Activated CD8-positive, alpha-beta T cell treated with anti-CD3 and anti-CD28 coated beads, Interleukin-2, amount 10 ng/mL, durations not matched to agents 7 days and 5 days (primary cell): ENCODE measurements around the gene OPALIN. TPM values are rescaled to one million over a fixed set of nuclear protein-coding genes. Genes with fewer than 3 reads are reported as not detected.
A peak's percentile ranks its signal among the peaks of the same experiment; 100 is the strongest.

ENCODE experiments used
- ATAC-seq: fragments of 150-1000 bp; cut with Tn5 transposase; one replicate; pipeline ENCODE4 v1.10.0; 2021; ENCODE audit warnings: moderate library complexity
- CTCF ChIA-PET: fragments of 350-600 bp; sonication (Branson Sonifier 250); formaldehyde crosslinking; loops from one replicate; lab custom pipeline; 2021; ENCODE audit warnings: antibody characterized with exemption; lab: Charles Lee
- POLR2A ChIA-PET: fragments of 350-600 bp; sonication (Branson Sonifier 250); formaldehyde crosslinking; loops from one replicate; lab custom pipeline; 2021; ENCODE audit warnings: antibody characterized with exemption; lab: Charles Lee
- DNase-seq: peaks from one replicate; pipeline ENCODE4 v3.0.0-alpha.2; 2020
- H3K27ac Mint-ChIP-seq: one replicate; pipeline ENCODE4 v1.8.0; 2021; ENCODE audit warnings: mild to moderate bottlenecking, mixed read lengths
- H3K27me3 Mint-ChIP-seq: one replicate; pipeline ENCODE4 v1.8.0; 2021; ENCODE audit warnings: low read depth, mixed read lengths
- H3K36me3 Mint-ChIP-seq: one replicate; pipeline ENCODE4 v1.8.0; 2021; ENCODE audit warnings: low read depth, mixed read lengths
- H3K4me1 Mint-ChIP-seq: one replicate; pipeline ENCODE4 v1.8.0; 2021; ENCODE audit warnings: low read depth, mixed read lengths
- H3K4me3 Mint-ChIP-seq: one replicate; pipeline ENCODE4 v1.8.0; 2021; ENCODE audit warnings: mild to moderate bottlenecking, mixed read lengths
- H3K9me3 Mint-ChIP-seq: one replicate; pipeline ENCODE4 v1.8.0; 2022; ENCODE audit warnings: mixed read lengths; ENCODE audit not compliant: insufficient read depth
- total RNA-seq, 2 experiments: library from RNA; stranded (reverse); gene quantifications; one replicate each; pipeline ENCODE4 v1.2.3, GENCODE V29; 2021

OPALIN gene
- total RNA-seq, 2 experiments from 2014 or later = not detected

GRCh38 chr10:96346295-96346694 lies 12.5 kb downstream of the OPALIN start:
- Mint-ChIP-seq H3K4me1 (no peaks in the 10 kb centered on the region), H3K27me3 (peaks cover 4% of the 10 kb centered on the region), H3K9me3 (peaks cover 6% of the 10 kb centered on the region), H3K4me3 (no peak overlapping the region), H3K27ac (no peak overlapping the region), H3K36me3 (no peaks in the 10 kb centered on the region)
- ATAC-seq = no peak
- no peak for DNase-seq
- CTCF ChIA-PET = interaction anchor here (1.4 kb wide), 1 partner anchor 117 kb away, joined by 6 read pairs; no protein-coding TSS in a partner anchor
- POLR2A ChIA-PET = no interaction called here

GRCh38 chr10:96345222-96345621 lies 13.6 kb downstream of the OPALIN start:
- Mint-ChIP-seq H3K27ac (no peak overlapping the region), H3K36me3 (no peaks in the 10 kb centered on the region), H3K4me1 (no peaks in the 10 kb centered on the region), H3K9me3 (peaks cover 6% of the 10 kb centered on the region), H3K4me3 (no peak overlapping the region), H3K27me3 (peaks cover 4% of the 10 kb centered on the region)
- DNase-seq (no peak), ATAC-seq (no peak)
- ChIA-PET CTCF (no interaction called here), POLR2A (no interaction called here)

DNA sequence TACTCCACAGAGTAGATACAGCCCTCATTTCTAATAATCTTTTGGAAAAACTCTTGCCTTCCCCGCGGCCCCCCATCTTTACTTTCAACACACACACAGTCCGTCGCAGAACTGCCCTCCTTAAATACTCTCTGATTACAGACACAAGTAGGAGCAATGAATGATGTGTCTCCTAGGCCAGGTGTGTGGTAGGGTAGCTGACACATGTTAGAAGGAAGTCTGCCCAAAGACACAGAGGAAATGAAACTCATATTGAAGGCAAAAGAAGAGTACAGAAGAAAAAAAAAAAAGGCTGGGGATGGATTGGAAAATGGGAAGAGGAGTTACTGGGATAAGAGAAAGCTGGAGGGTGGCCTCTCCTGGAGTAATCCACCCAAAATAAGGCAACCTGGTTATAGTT lies 14.6 kb downstream of the OPALIN start:
- Mint-ChIP-seq H3K36me3 (no peaks in the 10 kb centered on the region), H3K9me3 (peaks cover 6% of the 10 kb centered on the region)
- CTCF ChIA-PET = interaction anchor here (1.4 kb wide), 1 partner anchor 115 kb away, joined by 3 read pairs; no protein-coding TSS in a partner anchor

GRCh38 chr10:96342402-96342801 lies 16.4 kb downstream of the OPALIN start:
- Mint-ChIP-seq H3K27ac (no peak overlapping the region), H3K27me3 (peaks cover 4% of the 10 kb centered on the region)
- CTCF ChIA-PET = interaction anchor here (0.6 to 5.6 kb wide), 3 partner anchors 28 to 325 kb away, joined by 3 to 43 read pairs (median 3); no protein-coding TSS in a partner anchor

More for the DNA sequence above, 14.6 kb downstream of the OPALIN start:
- no peak for DNase-seq
- no peak for ATAC-seq
- POLR2A ChIA-PET = no interaction called here
- H3K4me3 Mint-ChIP-seq = no peak overlapping the region
- H3K4me1 Mint-ChIP-seq = no peaks in the 10 kb centered on the region
- H3K27ac Mint-ChIP-seq = no peak overlapping the region
- H3K27me3 Mint-ChIP-seq = peaks cover 4% of the 10 kb centered on the region

GRCh38 chr10:96341219-96342182 lies 17.3 kb downstream of the OPALIN start:
- ChIA-PET POLR2A (no interaction called here), CTCF (interaction anchor here (0.6 to 5.6 kb wide), 11 partner anchors 9 to 335 kb away, joined by 3 to 43 read pairs (median 3); no protein-coding TSS in a partner anchor)
- H3K4me1 Mint-ChIP-seq = no peaks in the 10 kb centered on the region
- peaks cover 5% of the 10 kb centered on the region for H3K9me3 Mint-ChIP-seq
- H3K27me3 Mint-ChIP-seq = peaks cover 4% of the 10 kb centered on the region
- H3K36me3 Mint-ChIP-seq = no peaks in the 10 kb centered on the region
- no peak overlapping the region for H3K27ac Mint-ChIP-seq
- H3K4me3 Mint-ChIP-seq = no peak overlapping the region
- no peak for DNase-seq
- no peak for ATAC-seq

More at GRCh38 chr10:96342402-96342801, 16.4 kb downstream of the OPALIN start:
- DNase-seq = no peak
- POLR2A ChIA-PET = no interaction called here
- Mint-ChIP-seq H3K4me1 (no peaks in the 10 kb centered on the region), H3K36me3 (no peaks in the 10 kb centered on the region), H3K4me3 (no peak overlapping the region), H3K9me3 (peaks cover 6% of the 10 kb centered on the region)
- no peak for ATAC-seq

DNA sequence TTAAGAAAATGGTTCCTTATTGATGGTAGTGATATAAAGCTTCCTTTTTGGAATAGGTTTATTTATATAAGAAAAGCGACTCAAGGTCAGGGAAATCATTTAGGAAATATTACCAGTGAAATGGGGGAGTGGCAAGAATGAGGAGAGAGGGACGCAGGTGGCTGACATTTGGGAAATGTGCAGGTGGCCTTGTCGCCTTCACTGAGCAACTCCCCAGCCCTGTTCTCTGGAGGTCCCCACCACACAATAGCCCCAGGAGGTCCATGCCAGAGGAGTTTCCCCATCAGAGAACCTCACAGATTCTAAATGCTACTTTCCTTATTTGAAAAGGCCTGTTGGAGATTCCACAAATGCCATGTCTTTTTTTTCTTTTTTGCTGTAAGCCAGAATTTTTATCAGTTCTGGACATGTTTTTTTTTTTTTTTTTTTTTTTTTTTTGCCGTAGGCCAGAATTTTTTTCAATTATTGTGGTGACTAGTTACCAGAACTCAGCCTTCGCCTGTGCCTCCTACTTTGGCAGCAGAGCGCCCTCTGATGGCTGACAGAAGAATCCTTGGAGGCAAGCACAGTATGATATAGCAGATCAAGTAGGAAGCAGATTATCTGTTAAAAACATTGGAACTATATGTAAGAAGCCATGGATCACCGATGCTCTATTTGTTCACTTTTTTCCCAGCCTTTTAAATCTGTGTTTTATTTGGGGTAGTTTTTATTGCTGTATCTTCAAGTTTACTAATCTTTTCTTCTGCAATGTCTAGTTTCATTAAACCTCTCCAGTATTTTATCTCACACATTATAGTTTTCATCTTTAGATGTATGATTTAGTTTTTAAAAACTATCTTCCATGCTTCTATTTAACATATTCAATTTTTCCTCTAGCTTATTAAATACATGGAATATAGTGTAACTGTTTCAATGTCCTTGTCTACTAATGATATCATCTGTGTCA lies 18.6 kb downstream of the OPALIN start:
- no peaks in the 10 kb centered on the region for H3K9me3 Mint-ChIP-seq
- H3K4me1 Mint-ChIP-seq = no peaks in the 10 kb centered on the region
- H3K36me3 Mint-ChIP-seq = no peaks in the 10 kb centered on the region
- no peaks in the 10 kb centered on the region for H3K27me3 Mint-ChIP-seq
- ATAC-seq = peak; percentile 76
- POLR2A ChIA-PET = no interaction called here
- DNase-seq = peak; percentile 71
- no peak overlapping the region for H3K4me3 Mint-ChIP-seq
- CTCF ChIA-PET = interaction anchor here (0.7 to 5.6 kb wide), 18 partner anchors 8 to 376 kb away, joined by 3 to 43 read pairs (median 3); no protein-coding TSS in a partner anchor
- no peak overlapping the region for H3K27ac Mint-ChIP-seq

DNA sequence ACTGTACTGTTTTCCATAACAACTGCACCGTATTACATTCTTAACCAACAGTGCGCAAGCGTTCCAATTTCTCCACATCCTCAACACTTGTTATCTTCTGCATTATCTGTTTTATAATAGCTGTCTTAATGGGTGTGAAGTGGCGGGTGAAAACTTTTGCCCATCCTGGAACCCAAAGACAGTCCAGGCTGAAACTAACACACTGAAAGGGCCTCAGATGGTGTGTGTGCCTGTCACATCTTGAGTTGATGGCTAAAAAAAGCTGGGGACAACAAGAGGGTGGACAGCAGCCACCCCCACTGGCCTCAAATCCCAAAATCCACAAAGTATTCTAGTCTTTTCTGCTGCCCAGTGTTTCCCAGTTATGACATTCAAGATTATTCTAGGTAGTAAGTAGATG lies 19.4 kb downstream of the OPALIN start:
- H3K36me3 Mint-ChIP-seq = no peaks in the 10 kb centered on the region
- ATAC-seq (no peak), DNase-seq (no peak)
- no peaks in the 10 kb centered on the region for H3K4me1 Mint-ChIP-seq
- no peaks in the 10 kb centered on the region for H3K9me3 Mint-ChIP-seq
- H3K27me3 Mint-ChIP-seq = no peaks in the 10 kb centered on the region
- ChIA-PET POLR2A (no interaction called here), CTCF (interaction anchor here (0.7 to 5.6 kb wide), 12 partner anchors 11 to 376 kb away, joined by 3 to 43 read pairs (median 3); no protein-coding TSS in a partner anchor)
- no peak overlapping the region for H3K4me3 Mint-ChIP-seq
- no peak overlapping the region for H3K27ac Mint-ChIP-seq

- Mint-ChIP-seq H3K27me3 (peaks cover 3% of the 10 kb centered on the region), H3K9me3 (no peaks in the 10 kb centered on the region), H3K4me1 (peaks cover 2% of the 10 kb centered on the region), H3K36me3 (no peaks in the 10 kb centered on the region), H3K4me3 (no peak overlapping the region), H3K27ac (no peak overlapping the region)
- no peak for ATAC-seq
- ChIA-PET CTCF (interaction anchor here (1.1 to 5.6 kb wide), 8 partner anchors 16 to 375 kb away, joined by 3 to 43 read pairs (median 5); no protein-coding TSS in a partner anchor), POLR2A (no interaction called here)
- DNase-seq = no peak
These were observed 20.4 kb downstream of the OPALIN start for GRCh38 chr10:96338279-96338925.

- H3K9me3 Mint-ChIP-seq = no peaks in the 10 kb centered on the region
- no peak for ATAC-seq
These were observed 21.7 kb downstream of the OPALIN start for GRCh38 chr10:96337106-96337505.

DNA sequence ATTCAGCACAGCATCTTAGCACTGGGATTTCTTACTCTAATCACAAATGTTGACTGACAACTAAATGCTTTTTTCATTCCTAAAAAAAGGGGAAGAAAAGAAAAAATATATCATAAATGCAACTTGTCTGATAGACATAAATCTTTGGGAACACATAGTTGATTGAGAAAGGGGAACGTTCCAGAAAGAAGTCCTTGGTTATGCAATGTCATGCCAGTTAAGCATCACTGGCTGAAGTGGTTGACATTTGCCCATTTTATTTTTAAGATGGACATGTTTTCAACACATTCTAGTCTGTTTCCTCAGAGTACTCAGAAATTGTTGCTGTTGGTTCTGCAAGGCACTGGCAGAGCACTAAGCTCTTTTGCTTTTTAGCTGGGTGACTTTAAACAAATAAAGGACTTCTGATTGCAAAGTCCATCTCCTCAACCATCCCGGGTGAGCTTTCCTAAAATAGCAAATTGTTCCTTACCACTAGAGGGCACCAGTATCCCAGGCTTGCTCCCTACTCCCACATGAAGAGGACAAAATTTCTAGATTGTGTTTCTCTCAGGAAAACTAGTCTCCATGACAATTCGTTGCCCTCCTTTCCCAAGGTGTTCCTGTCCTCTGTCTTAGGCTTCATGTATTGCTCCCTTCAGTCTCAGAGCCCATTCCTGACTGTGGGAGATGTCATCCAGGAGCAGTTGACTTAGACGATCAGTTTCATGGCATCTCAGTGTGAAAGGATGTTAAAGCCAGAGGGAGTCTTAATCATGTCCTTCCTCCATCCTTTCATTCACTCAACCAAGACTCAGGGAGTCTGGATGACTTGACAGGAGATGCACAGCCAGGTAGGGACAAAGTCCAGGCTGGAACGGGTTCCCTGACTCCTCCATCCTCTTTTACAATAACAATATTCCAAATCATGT lies 23.9 kb downstream of the OPALIN start:
- peaks cover 5% of the 10 kb centered on the region for H3K4me1 Mint-ChIP-seq
- no peaks in the 10 kb centered on the region for H3K36me3 Mint-ChIP-seq
- ChIA-PET POLR2A (no interaction called here), CTCF (interaction anchor here (1.2 to 3.2 kb wide), 5 partner anchors 11 to 318 kb away, joined by 4 to 22 read pairs (median 5); no protein-coding TSS in a partner anchor)
- H3K4me3 Mint-ChIP-seq = no peak overlapping the region
- no peak overlapping the region for H3K27ac Mint-ChIP-seq
- no peak for ATAC-seq
- no peak for DNase-seq
- peaks cover 4% of the 10 kb centered on the region for H3K27me3 Mint-ChIP-seq
- no peaks in the 10 kb centered on the region for H3K9me3 Mint-ChIP-seq

More at GRCh38 chr10:96337106-96337505, 21.7 kb downstream of the OPALIN start:
- Mint-ChIP-seq H3K4me3 (no peak overlapping the region), H3K4me1 (peaks cover 5% of the 10 kb centered on the region), H3K27ac (no peak overlapping the region), H3K27me3 (peaks cover 4% of the 10 kb centered on the region), H3K36me3 (no peaks in the 10 kb centered on the region)
- POLR2A ChIA-PET = no interaction called here
- no peak for DNase-seq
- CTCF ChIA-PET = interaction anchor here (5.6 kb wide), 1 partner anchor 108 kb away, joined by 43 read pairs; no protein-coding TSS in a partner anchor
